HEK293 (cell line): ENCODE results near the gene DEDD2.

Source experiments
- CTCF ChIA-PET: fragments of 350-600 bp; formaldehyde crosslinking; extraction: SDS; loops from one replicate; lab custom pipeline; 2021; ENCODE audit warnings: antibody characterized with exemption; lab: Yijun Ruan, JAX
- POLR2A ChIA-PET: fragments of 300-600 bp; formaldehyde crosslinking; extraction: SDS; loops from one replicate; lab custom pipeline; 2020; ENCODE audit warnings: antibody characterized with exemption, inconsistent platforms; lab: Yijun Ruan, JAX
- H3K27ac ChIP-seq: fragments of 200-500 bp; sonication (Bioruptor generic); 2 replicates; pipeline ENCODE4 v1.5.1; 2014; ENCODE audit warnings: low read depth, low read length, control low read depth, inconsistent platforms; ENCODE audit errors: extremely low read depth
- H3K36me3 ChIP-seq, 2 experiments: fragments of 200-500 bp in 1 of 2; sonication (Bioruptor generic) in 1 of 2; 1 replicate in 1 of 2; 2 replicates in 1 of 2; pipeline ENCODE4 v1.5.1; 2014 to 2017; ENCODE audit warnings: inconsistent platforms in 2 of 2, low read length in 2 of 2; ENCODE audit not compliant: control insufficient read depth in 2 of 2, insufficient read depth in 1 of 2
- H3K4me1 ChIP-seq: fragments of 200-500 bp; sonication (Bioruptor generic); 2 replicates; pipeline ENCODE4 v1.5.1; 2014; ENCODE audit warnings: mild to moderate bottlenecking, low read length, inconsistent platforms; ENCODE audit not compliant: control insufficient read depth, insufficient read depth
- H3K4me3 ChIP-seq: 2 replicates; pipeline ENCODE4 v1.5.1; 2011; ENCODE audit warnings: low read depth, mild to moderate bottlenecking, control low read depth, low read length, moderate library complexity
- H3K9me3 ChIP-seq: fragments of 200-500 bp; sonication (Bioruptor generic); 2 replicates; pipeline ENCODE4 v1.5.1; 2014; ENCODE audit warnings: low read depth, low read length, inconsistent platforms; ENCODE audit not compliant: control insufficient read depth, insufficient read depth
- KLF10 ChIP-seq: fragments of 450-650 bp; IDR thresholded peaks from 2 replicates; pipeline ENCODE4 v1.5.1; 2018; ENCODE audit warnings: missing biosample characterization, mild to moderate bottlenecking, missing genetic modification characterization
- KLF16 ChIP-seq: fragments of 450-650 bp; formaldehyde crosslinking; IDR thresholded peaks from 2 replicates; pipeline ENCODE4 v1.5.1; 2017; ENCODE audit warnings: missing biosample characterization, missing genetic modification characterization
- KLF8 ChIP-seq: fragments of 450-650 bp; formaldehyde crosslinking; IDR thresholded peaks from 2 replicates; pipeline ENCODE4 v1.5.1; 2016; ENCODE audit warnings: missing biosample characterization, missing genetic modification characterization
- SETDB1 ChIP-seq: IDR thresholded peaks from one replicate; pipeline ENCODE4 v1.6.1; 2017; ENCODE audit warnings: mild to moderate bottlenecking, low read length, moderate library complexity, mixed read lengths; ENCODE audit not compliant: insufficient read length
- ZBTB21 ChIP-seq: fragments of 450-650 bp; formaldehyde crosslinking; IDR thresholded peaks from 2 replicates; pipeline ENCODE4 v1.5.1; 2017; ENCODE audit warnings: missing biosample characterization, missing genetic modification characterization
- ZFHX2 ChIP-seq: fragments of 450-650 bp; formaldehyde crosslinking; conservative IDR thresholded peaks from 2 replicates; pipeline ENCODE4 v1.5.1; 2016; ENCODE audit warnings: missing biosample characterization, missing genetic modification characterization
- ZNF10 ChIP-seq: fragments of 450-650 bp; formaldehyde crosslinking; IDR thresholded peaks from 2 replicates; pipeline ENCODE4 v1.5.1; 2017; ENCODE audit warnings: missing biosample characterization, missing genetic modification characterization
- ZNF133 ChIP-seq: fragments of 450-650 bp; formaldehyde crosslinking; IDR thresholded peaks from 2 replicates; pipeline ENCODE4 v1.5.1; 2016; ENCODE audit warnings: missing biosample characterization, missing genetic modification characterization
- ZNF341 ChIP-seq: fragments of 450-650 bp; formaldehyde crosslinking; IDR thresholded peaks from 2 replicates; pipeline ENCODE4; 2016; ENCODE audit warnings: low read depth, missing biosample characterization, missing genetic modification characterization
- ZNF433 ChIP-seq: fragments of 450-650 bp; formaldehyde crosslinking; IDR thresholded peaks from 2 replicates; pipeline ENCODE4 v1.5.1; 2016; ENCODE audit warnings: missing biosample characterization, missing genetic modification characterization, low read depth
- ZNF610 ChIP-seq: fragments of 450-650 bp; formaldehyde crosslinking; IDR thresholded peaks from 2 replicates; pipeline ENCODE4 v1.5.1; 2016; ENCODE audit warnings: missing biosample characterization, missing genetic modification characterization, borderline replicate concordance
- ZNF626 ChIP-seq: fragments of 450-650 bp; sonication (Bioruptor Pico); formaldehyde crosslinking; IDR thresholded peaks from 2 replicates; pipeline ENCODE4 v1.5.1; 2018; ENCODE audit warnings: missing biosample characterization, missing genetic modification characterization, inconsistent platforms
- ZNF660 ChIP-seq: fragments of 450-650 bp; IDR thresholded peaks from 2 replicates; pipeline ENCODE4 v1.5.1; 2018; ENCODE audit warnings: missing biosample characterization, mild to moderate bottlenecking, missing genetic modification characterization
- ZNF677 ChIP-seq: fragments of 450-650 bp; IDR thresholded peaks from 2 replicates; pipeline ENCODE4 v1.5.0; 2018; ENCODE audit warnings: missing biosample characterization, mild to moderate bottlenecking, missing genetic modification characterization, moderate library complexity
- ZSCAN30 ChIP-seq: fragments of 450-650 bp; IDR thresholded peaks from 2 replicates; pipeline ENCODE4 v1.5.1; 2018; ENCODE audit warnings: missing biosample characterization, mild to moderate bottlenecking, missing genetic modification characterization, moderate library complexity
- TF ChIP-seq, protein P1 (sequence below): fragments of 450-650 bp; formaldehyde crosslinking; IDR thresholded peaks from 2 replicates; pipeline ENCODE4 v1.5.1; 2016; ENCODE audit warnings: missing biosample characterization, missing genetic modification characterization
- TF ChIP-seq, protein P2 (sequence below): fragments of 450-650 bp; formaldehyde crosslinking; IDR thresholded peaks from 2 replicates; pipeline ENCODE4 v1.5.1; 2016; ENCODE audit warnings: missing biosample characterization, missing genetic modification characterization
- TF ChIP-seq, protein P3 (sequence below): fragments of 450-650 bp; formaldehyde crosslinking; optimal IDR thresholded peaks from 2 replicates; pipeline ENCODE3; 2016; ENCODE audit warnings: missing biosample characterization, mild to moderate bottlenecking, missing genetic modification characterization
- TF ChIP-seq, protein P4 (sequence below): fragments of 450-650 bp; formaldehyde crosslinking; IDR thresholded peaks from 2 replicates; pipeline ENCODE4 v1.5.1; 2016; ENCODE audit warnings: missing biosample characterization, missing genetic modification characterization
- TF ChIP-seq, protein P5 (sequence below): fragments of 450-650 bp; formaldehyde crosslinking; IDR thresholded peaks from 2 replicates; pipeline ENCODE4 v1.5.1; 2017; ENCODE audit warnings: missing biosample characterization, missing genetic modification characterization
- TF ChIP-seq, protein P6 (sequence below): fragments of 450-650 bp; formaldehyde crosslinking; IDR thresholded peaks from 2 replicates; pipeline ENCODE4 v1.5.1; 2016; ENCODE audit warnings: missing biosample characterization, missing genetic modification characterization
- TF ChIP-seq, protein P7 (sequence below): fragments of 450-650 bp; formaldehyde crosslinking; IDR thresholded peaks from 2 replicates; pipeline ENCODE4 v1.5.1; 2016; ENCODE audit warnings: missing biosample characterization, missing genetic modification characterization

DEDD2 gene

DNA sequence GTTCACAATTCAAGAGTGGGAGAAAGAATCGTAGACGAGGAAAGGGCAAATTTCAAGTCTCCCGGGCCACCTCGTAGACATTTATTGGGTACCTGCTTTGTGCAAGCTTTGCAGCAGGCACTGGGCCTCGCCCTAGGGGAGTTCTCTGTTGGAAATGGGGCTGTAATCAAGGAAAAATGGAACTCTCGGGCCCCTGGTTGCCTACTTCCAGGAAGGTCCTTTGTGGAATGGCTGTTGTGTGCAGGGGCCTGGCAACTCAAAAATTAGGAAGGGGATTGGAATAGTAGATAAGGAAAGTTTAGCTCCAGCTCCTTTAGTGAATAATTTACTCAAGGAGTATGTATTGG is 3.2 kb upstream of the DEDD2 start (continued):
- TF ChIP-seq ZFHX2 (tag by site-specific recombination) = no peak
- TF ChIP-seq, protein P1, sequence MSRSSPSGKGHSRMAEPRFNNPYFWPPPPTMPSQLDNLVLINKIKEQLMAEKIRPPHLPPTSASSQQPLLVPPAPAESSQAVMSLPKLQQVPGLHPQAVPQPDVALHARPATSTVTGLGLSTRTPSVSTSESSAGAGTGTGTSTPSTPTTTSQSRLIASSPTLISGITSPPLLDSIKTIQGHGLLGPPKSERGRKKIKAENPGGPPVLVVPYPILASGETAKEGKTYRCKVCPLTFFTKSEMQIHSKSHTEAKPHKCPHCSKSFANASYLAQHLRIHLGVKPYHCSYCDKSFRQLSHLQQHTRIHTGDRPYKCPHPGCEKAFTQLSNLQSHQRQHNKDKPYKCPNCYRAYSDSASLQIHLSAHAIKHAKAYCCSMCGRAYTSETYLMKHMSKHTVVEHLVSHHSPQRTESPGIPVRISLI (tag by site-specific recombination) = no peak

DNA sequence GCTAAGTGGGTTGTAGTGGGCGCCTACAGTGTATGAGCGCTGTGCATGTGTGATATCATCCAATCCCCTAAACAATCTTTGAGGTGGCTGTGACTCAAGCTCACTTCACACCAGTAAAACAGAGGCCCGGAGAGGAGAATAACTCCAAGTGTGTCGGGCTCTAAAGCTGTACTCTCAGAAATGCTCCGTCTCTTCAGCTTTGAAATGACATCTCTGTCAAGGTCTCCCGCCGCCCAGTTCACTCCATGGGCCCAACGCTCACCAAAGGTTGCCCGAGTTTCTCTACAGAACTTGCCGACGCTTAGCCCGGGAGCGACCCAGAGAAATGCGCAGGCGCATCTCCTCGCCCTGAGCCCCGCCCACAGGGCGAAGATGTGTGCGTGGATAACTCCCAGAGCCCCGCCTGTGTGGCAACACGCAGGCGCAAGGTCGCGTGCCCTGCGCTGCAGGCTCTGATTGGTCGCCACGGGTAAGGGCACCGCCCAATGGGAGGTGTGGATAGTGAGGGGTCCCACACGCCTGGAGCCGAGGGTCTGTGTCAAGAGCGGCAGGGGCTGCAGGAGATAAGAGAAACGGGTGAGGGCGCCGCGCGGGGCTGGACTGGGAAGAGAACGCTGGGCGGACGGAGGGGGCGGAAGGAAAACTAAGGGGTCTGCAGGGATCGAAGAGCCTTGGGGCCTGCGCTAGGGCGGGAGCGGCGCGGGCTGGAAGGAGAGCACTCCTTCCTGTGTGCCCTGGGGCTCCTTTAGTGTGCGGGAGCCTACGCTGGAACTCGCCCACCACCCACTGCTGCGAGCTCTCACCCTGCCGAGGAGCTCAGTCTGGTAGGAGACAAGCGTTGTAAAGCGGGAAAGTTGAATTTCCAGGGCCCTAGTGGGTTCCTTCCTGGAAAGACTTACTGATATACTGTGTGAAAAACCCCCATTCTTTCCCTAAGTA is 2.6 kb upstream of the DEDD2 start, which contains the start of gene ZNF526:
TSS of gene ZNF526 (plus strand) at position 501 of the 939 bp plus-strand sequence. CDS start 4,092 bp downstream, outside the sequence.
- CTCF ChIA-PET = interaction anchor here (0.6 to 3.5 kb wide), 6 partner anchors 9 to 88 kb away, joined by 3 to 16 read pairs (median 5); partner anchors contain the start of genes GSK3A and POU2F2
- H3K4me1 ChIP-seq = peaks cover 23% of the 10 kb centered on the region
- TF ChIP-seq, protein P2, sequence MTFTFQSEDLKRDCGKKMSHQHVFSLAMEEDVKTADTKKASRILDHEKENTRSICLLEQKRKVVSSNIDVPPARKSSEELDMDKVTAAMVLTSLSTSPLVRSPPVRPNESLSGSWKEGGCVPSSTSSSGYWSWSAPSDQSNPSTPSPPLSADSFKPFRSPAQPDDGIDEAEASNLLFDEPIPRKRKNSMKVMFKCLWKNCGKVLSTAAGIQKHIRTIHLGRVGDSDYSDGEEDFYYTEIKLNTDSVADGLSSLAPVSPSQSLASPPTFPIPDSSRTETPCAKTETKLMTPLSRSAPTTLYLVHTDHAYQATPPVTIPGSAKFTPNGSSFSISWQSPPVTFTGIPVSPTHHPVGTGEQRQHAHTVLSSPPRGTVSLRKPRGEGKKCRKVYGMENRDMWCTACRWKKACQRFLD (tag by site-specific recombination) = no peak
- TF ChIP-seq ZNF626 (tag by site-specific recombination) = no peak
- TF ChIP-seq, protein P3, sequence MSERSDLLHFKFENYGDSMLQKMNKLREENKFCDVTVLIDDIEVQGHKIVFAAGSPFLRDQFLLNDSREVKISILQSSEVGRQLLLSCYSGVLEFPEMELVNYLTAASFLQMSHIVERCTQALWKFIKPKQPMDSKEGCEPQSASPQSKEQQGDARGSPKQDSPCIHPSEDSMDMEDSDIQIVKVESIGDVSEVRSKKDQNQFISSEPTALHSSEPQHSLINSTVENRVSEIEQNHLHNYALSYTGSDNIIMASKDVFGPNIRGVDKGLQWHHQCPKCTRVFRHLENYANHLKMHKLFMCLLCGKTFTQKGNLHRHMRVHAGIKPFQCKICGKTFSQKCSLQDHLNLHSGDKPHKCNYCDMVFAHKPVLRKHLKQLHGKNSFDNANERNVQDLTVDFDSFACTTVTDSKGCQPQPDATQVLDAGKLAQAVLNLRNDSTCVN (tag by site-specific recombination) = peak; percentile 67
- no peak for TF ChIP-seq ZNF433 (tag by site-specific recombination)
- peak; percentile 19; the same call in 1 of the 2 replicates for TF ChIP-seq ZNF341 (tag by site-specific recombination)
- TF ChIP-seq ZNF677 (tag by site-specific recombination) = no peak
- TF ChIP-seq SETDB1 = no peak
- 0 out of 2 replicates have a peak, but pooled peaks have one; percentile 24 for TF ChIP-seq KLF10
- TF ChIP-seq, protein P4, sequence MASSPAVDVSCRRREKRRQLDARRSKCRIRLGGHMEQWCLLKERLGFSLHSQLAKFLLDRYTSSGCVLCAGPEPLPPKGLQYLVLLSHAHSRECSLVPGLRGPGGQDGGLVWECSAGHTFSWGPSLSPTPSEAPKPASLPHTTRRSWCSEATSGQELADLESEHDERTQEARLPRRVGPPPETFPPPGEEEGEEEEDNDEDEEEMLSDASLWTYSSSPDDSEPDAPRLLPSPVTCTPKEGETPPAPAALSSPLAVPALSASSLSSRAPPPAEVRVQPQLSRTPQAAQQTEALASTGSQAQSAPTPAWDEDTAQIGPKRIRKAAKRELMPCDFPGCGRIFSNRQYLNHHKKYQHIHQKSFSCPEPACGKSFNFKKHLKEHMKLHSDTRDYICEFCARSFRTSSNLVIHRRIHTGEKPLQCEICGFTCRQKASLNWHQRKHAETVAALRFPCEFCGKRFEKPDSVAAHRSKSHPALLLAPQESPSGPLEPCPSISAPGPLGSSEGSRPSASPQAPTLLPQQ (tag by site-specific recombination) = peak; percentile 98
- TF ChIP-seq, protein P5, sequence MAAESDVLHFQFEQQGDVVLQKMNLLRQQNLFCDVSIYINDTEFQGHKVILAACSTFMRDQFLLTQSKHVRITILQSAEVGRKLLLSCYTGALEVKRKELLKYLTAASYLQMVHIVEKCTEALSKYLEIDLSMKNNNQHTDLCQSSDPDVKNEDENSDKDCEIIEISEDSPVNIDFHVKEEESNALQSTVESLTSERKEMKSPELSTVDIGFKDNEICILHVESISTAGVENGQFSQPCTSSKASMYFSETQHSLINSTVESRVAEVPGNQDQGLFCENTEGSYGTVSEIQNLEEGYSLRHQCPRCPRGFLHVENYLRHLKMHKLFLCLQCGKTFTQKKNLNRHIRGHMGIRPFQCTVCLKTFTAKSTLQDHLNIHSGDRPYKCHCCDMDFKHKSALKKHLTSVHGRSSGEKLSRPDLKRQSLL (tag by site-specific recombination) = 0 out of 2 replicates have a peak, but pooled peaks have one; percentile 22
- peak; percentile 54 for TF ChIP-seq ZSCAN30
- TF ChIP-seq ZFHX2 (tag by site-specific recombination) = peak; percentile 92
- peak; percentile 96 for TF ChIP-seq ZNF610 (tag by site-specific recombination)
- TF ChIP-seq, protein P6, sequence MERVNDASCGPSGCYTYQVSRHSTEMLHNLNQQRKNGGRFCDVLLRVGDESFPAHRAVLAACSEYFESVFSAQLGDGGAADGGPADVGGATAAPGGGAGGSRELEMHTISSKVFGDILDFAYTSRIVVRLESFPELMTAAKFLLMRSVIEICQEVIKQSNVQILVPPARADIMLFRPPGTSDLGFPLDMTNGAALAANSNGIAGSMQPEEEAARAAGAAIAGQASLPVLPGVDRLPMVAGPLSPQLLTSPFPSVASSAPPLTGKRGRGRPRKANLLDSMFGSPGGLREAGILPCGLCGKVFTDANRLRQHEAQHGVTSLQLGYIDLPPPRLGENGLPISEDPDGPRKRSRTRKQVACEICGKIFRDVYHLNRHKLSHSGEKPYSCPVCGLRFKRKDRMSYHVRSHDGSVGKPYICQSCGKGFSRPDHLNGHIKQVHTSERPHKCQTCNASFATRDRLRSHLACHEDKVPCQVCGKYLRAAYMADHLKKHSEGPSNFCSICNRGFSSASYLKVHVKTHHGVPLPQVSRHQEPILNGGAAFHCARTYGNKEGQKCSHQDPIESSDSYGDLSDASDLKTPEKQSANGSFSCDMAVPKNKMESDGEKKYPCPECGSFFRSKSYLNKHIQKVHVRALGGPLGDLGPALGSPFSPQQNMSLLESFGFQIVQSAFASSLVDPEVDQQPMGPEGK = peak; percentile 82
- TF ChIP-seq ZNF10 = no peak; the same call in 1 of the 2 replicates
- TF ChIP-seq, protein P7, sequence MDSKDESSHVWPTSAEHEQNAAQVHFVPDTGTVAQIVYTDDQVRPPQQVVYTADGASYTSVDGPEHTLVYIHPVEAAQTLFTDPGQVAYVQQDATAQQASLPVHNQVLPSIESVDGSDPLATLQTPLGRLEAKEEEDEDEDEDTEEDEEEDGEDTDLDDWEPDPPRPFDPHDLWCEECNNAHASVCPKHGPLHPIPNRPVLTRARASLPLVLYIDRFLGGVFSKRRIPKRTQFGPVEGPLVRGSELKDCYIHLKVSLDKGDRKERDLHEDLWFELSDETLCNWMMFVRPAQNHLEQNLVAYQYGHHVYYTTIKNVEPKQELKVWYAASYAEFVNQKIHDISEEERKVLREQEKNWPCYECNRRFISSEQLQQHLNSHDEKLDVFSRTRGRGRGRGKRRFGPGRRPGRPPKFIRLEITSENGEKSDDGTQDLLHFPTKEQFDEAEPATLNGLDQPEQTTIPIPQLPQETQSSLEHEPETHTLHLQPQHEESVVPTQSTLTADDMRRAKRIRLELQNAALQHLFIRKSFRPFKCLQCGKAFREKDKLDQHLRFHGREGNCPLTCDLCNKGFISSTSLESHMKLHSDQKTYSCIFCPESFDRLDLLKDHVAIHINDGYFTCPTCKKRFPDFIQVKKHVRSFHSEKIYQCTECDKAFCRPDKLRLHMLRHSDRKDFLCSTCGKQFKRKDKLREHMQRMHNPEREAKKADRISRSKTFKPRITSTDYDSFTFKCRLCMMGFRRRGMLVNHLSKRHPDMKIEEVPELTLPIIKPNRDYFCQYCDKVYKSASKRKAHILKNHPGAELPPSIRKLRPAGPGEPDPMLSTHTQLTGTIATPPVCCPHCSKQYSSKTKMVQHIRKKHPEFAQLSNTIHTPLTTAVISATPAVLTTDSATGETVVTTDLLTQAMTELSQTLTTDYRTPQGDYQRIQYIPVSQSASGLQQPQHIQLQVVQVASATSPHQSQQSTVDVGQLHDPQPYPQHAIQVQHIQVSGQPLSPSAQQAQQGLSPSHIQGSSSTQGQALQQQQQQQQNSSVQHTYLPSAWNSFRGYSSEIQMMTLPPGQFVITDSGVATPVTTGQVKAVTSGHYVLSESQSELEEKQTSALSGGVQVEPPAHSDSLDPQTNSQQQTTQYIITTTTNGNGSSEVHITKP (tag by site-specific recombination) = peak; percentile 54; the same call in 1 of the 2 replicates
- peak; percentile 91 for TF ChIP-seq ZNF660 (tag by site-specific recombination)
- peak; percentile 88 for TF ChIP-seq KLF16 (tag by site-specific recombination)
- TF ChIP-seq KLF8 (tag by site-specific recombination) = peak; percentile 96
- TF ChIP-seq ZNF133 (tag by site-specific recombination) = no peak
- peak; percentile 64; the same call in 1 of the 2 replicates for TF ChIP-seq ZBTB21 (tag by site-specific recombination)

More for the DNA sequence above, 2.6 kb upstream of the DEDD2 start, which contains the start of gene ZNF526:
- Histone ChIP-seq H3K9me3 (no peaks in the 10 kb centered on the region), H3K36me3 (peaks cover 25 to 32% of the 10 kb centered on the region in 2 experiments), H3K4me3 (peak within 1 kb of the TSS; percentile 87), H3K27ac (peak within 1 kb of the TSS; percentile 89)
- POLR2A ChIA-PET = interaction anchor here (0.6 to 6.0 kb wide), 11 partner anchors 10 to 24 kb away, joined by 3 to 67 read pairs (median 4); partner anchors contain the start of gene GSK3A
